ENCODE data around the gene DBNL. TPM values are rescaled to one million over a fixed set of nuclear protein-coding genes. Genes with fewer than 3 reads are reported as not detected.

Gene DBNL
- total and polyA plus RNA-seq, 2 of the 13 experiments (the other 11 are each of a cell fraction or from before 2014, with no cell fraction given), result 20.8 to 35.1 TPM

- Histone ChIP-seq H3K4me3 (replicated peaks in 1 of 3; ENCODE audit: insufficient read depth in 1 of 3, low read depth in 2 of 3, low read length in 3 of 3) (no peak overlapping the region), H4K20me1 (ENCODE audit: insufficient read depth, low read length) (no peaks in the 10 kb centered on the region), H3K27me3 (ENCODE audit: control insufficient read depth in 1 of 2, insufficient read depth in 2 of 2, low read length in 2 of 2) (no peaks in the 10 kb centered on the region), H3K4me1 (ENCODE audit: insufficient read depth, low read length) (peaks cover 12% of the 10 kb centered on the region), H3K9ac (ENCODE audit: insufficient read depth, low read depth, low read length) (no peak overlapping the region), H3K9me3 (ENCODE audit: low read length) (no peaks in the 10 kb centered on the region), H3K79me2 (ENCODE audit: insufficient read depth, low read length) (peaks cover 8% of the 10 kb centered on the region), H3K4me2 (ENCODE audit: low read depth, low read length) (no peak overlapping the region), H3K36me3 (replicated peaks in 1 of 2; ENCODE audit: control insufficient read depth in 1 of 2, insufficient read depth in 2 of 2, low read length in 2 of 2) (peaks cover 13 to 47% of the 10 kb centered on the region in 2 experiments; a peak in 4 of 5 replicates), H3K27ac (ENCODE audit: extremely low read length, insufficient read depth, low read length) (no peak overlapping the region), H2AFZ (ENCODE audit: low read length) (no peak overlapping the region)
- FAIRE-seq (no peak), DNase-seq (ENCODE audit: low spot score) (no peak), ATAC-seq (no peak)
- ChIA-PET POLR2A (interaction anchor here (1.2 kb wide), 1 partner anchor 8 kb away, joined by 3 read pairs; the partner anchor contains the start of gene DBNL), CTCF (ENCODE audit: low intra/inter-chr PET ratio, low total read pairs) (no interaction called here)
- intact Hi-C loops (cut with micrococcal nuclease; ENCODE audit: unreplicated experiment), result no loop called here
- in situ Hi-C loops (cut with HindIII; ENCODE audit: extremely low pct_ligation_motif_present, low pct_unique_long_range_greater_than_20kb), result no loop called here
- BruUV-seq (replicated peaks), result no TSS peak
- WGBS (ENCODE audit: low lambda C conversion rate), result 100% methylated on average over 4 of the region's 5 CpGs
- no peak for TF ChIP-seq KLF12 (CRISPR knock-in tag; IDR thresholded peaks at IDR 0.05; ENCODE audit: borderline replicate concordance)
- TF ChIP-seq IKZF5 (CRISPR knock-in tag; IDR thresholded peaks at IDR 0.05), result no peak
- TF ChIP-seq SRSF4 (IDR thresholded peaks at IDR 0.05; ENCODE audit: low read depth, low read length, poor library complexity, severe bottlenecking), result no peak
- no peak for TF ChIP-seq ZNF34 (CRISPR knock-in tag; IDR thresholded peaks at IDR 0.05; ENCODE audit: borderline replicate concordance)
- TF ChIP-seq MIXL1 (CRISPR knock-in tag; IDR thresholded peaks at IDR 0.05), result no peak
- no peak for TF ChIP-seq MTERF4 (CRISPR knock-in tag; IDR thresholded peaks at IDR 0.05)
- TF ChIP-seq CENPT (CRISPR knock-in tag; IDR thresholded peaks at IDR 0.05; ENCODE audit: low read depth), result no peak
- TF ChIP-seq ZNF646 (CRISPR knock-in tag; IDR thresholded peaks at IDR 0.05), result no peak
- no peak for TF ChIP-seq FOXP1 (IDR thresholded peaks at IDR 0.05)
- TF ChIP-seq FOXP1 (CRISPR knock-in tag; IDR thresholded peaks at IDR 0.05), result no peak
- no peak for TF ChIP-seq NKX3-1 (CRISPR knock-in tag; IDR thresholded peaks at IDR 0.05)
- TF ChIP-seq ZNF879 (CRISPR knock-in tag; IDR thresholded peaks at IDR 0.05), result no peak
- no peak for TF ChIP-seq ZBTB42 (CRISPR knock-in tag; IDR thresholded peaks at IDR 0.05)
- TF ChIP-seq HNF4A (CRISPR knock-in tag; IDR thresholded peaks at IDR 0.05), result no peak
- TF ChIP-seq ZBTB7B (CRISPR knock-in tag; IDR thresholded peaks at IDR 0.05), result no peak
- TF ChIP-seq GTF2F1 (IDR thresholded peaks at IDR 0.05; ENCODE audit: low read length), result no peak
- no peak for TF ChIP-seq FOXO4 (CRISPR knock-in tag; conservative IDR thresholded peaks at IDR 0.05)
Measured at GRCh38 chr7:44051611-44052220, 7.2 kb downstream of the DBNL start.
